ENCODE results near the gene SORL1.

GRCh38 chr11:121487191-121487590 is 35.1 kb downstream of the SORL1 start:
- TF ChIP-seq CTCF (IDR thresholded peaks at IDR 0.05; ENCODE audit: control extremely low read depth in 1 of 3, insufficient read depth in 1 of 3, low read depth in 1 of 3, low read length in 3 of 3) = no peak
- TF ChIP-seq RNF2 (IDR thresholded peaks at IDR 0.05; ENCODE audit: borderline replicate concordance, low read depth, low read length, missing control alignments, poor library complexity, severe bottlenecking) = no peak
- no peak for TF ChIP-seq POLR2AphosphoS5 (IDR thresholded peaks at IDR 0.05; ENCODE audit: low read depth, low read length)
- no peak for TF ChIP-seq HDAC2 (IDR thresholded peaks at IDR 0.05; ENCODE audit: borderline replicate concordance in 1 of 2, low read depth in 2 of 2, low read length in 2 of 2)
- no peak for TF ChIP-seq EP300 (IDR thresholded peaks at IDR 0.05; ENCODE audit: borderline replicate concordance in 1 of 2, low read depth in 2 of 2, low read length in 2 of 2)
- TF ChIP-seq EZH2 (IDR thresholded peaks at IDR 0.05; ENCODE audit: low read depth, low read length, severe bottlenecking) = no peak
- TF ChIP-seq CBX5 (IDR thresholded peaks at IDR 0.05; ENCODE audit: low read depth, low read length) = no peak
- TF ChIP-seq NANOG (IDR thresholded peaks at IDR 0.05; ENCODE audit: insufficient read depth, low read depth, low read length, poor library complexity, severe bottlenecking) = no peak
- TF ChIP-seq BCL11A (IDR thresholded peaks at IDR 0.05; ENCODE audit: low read depth in 2 of 2, low read length in 2 of 2) = no peak
- no peak for TF ChIP-seq CHD2 (IDR thresholded peaks at IDR 0.05; ENCODE audit: low read length)
- no peak for TF ChIP-seq RXRA (IDR thresholded peaks at IDR 0.05; ENCODE audit: insufficient read depth, low read depth, low read length)
- TF ChIP-seq POLR2A (IDR thresholded peaks at IDR 0.05; ENCODE audit: control extremely low read depth in 1 of 2, low read depth in 2 of 2, low read length in 2 of 2) = no peak
- no peak for TF ChIP-seq SP2 (IDR thresholded peaks at IDR 0.05; ENCODE audit: low read length)

Data from H1 (cell line).